ENCODE data around the gene CNTF. TPM values are rescaled to one million over a fixed set of nuclear protein-coding genes. Genes with fewer than 3 reads are reported as not detected.

Gene CNTF
- total RNA-seq, 2 donors from 2014 or later = 4.7 to 6.3 TPM

GRCh38 chr11:58659404-58659803 lies 36.9 kb downstream of the CNTF start:
- Mint-ChIP-seq H3K4me1 (ENCODE audit: low read depth in 2 of 2) (no peaks in the 10 kb centered on the region), H3K36me3 (no peaks in the 10 kb centered on the region), H3K9me3 (no peaks in the 10 kb centered on the region), H3K27me3 (peaks cover 0 to 13% of the 10 kb centered on the region in 2 donors), H3K4me3 (no peak overlapping the region), H3K27ac (no peak overlapping the region)
- DNase-seq (ENCODE audit: low spot score) (no peak), ATAC-seq (no peak)

- no peaks in the 10 kb centered on the region for H3K9me3 Mint-ChIP-seq
- H3K27me3 Mint-ChIP-seq = peaks cover 0 to 13% of the 10 kb centered on the region in 2 donors
- no peak overlapping the region for H3K4me3 Mint-ChIP-seq
- H3K27ac Mint-ChIP-seq = no peak overlapping the region
- ATAC-seq (no peak), DNase-seq (ENCODE audit: low spot score) (no peak)
- no peaks in the 10 kb centered on the region for H3K4me1 Mint-ChIP-seq (ENCODE audit: low read depth in 2 of 2)
- no peaks in the 10 kb centered on the region for H3K36me3 Mint-ChIP-seq
These were observed 37.6 kb downstream of the CNTF start for GRCh38 chr11:58659910-58660570.

- Mint-ChIP-seq H3K27ac (no peak overlapping the region), H3K27me3 (no peaks in the 10 kb centered on the region), H3K36me3 (no peaks in the 10 kb centered on the region), H3K4me3 (no peak overlapping the region), H3K9me3 (no peaks in the 10 kb centered on the region), H3K4me1 (ENCODE audit: low read depth in 2 of 2) (no peaks in the 10 kb centered on the region)
- ATAC-seq (no peak), DNase-seq (ENCODE audit: low spot score) (no peak)
These were observed 49.6 kb downstream of the CNTF start for GRCh38 chr11:58671983-58672633.

- Mint-ChIP-seq H3K9me3 (no peaks in the 10 kb centered on the region), H3K36me3 (no peaks in the 10 kb centered on the region), H3K27ac (no peak overlapping the region), H3K4me1 (ENCODE audit: low read depth in 2 of 2) (no peaks in the 10 kb centered on the region), H3K4me3 (no peak overlapping the region), H3K27me3 (peaks cover 11 to 17% of the 10 kb centered on the region in 2 donors)
- DNase-seq (ENCODE audit: low spot score) (no peak), ATAC-seq (no peak)
These were observed 52.1 kb downstream of the CNTF start for GRCh38 chr11:58674609-58675008.

Other genes starting within 250 kb of the CNTF start
- not detected for gene OR5B3, start 215.8 kb upstream of the CNTF start, total RNA-seq
- not detected for gene OR5B2, start 194.5 kb upstream of the CNTF start, total RNA-seq
- gene OR5B12, start 180.4 kb upstream of the CNTF start, total RNA-seq = not detected
- gene OR5B21, start 114.6 kb upstream of the CNTF start, total RNA-seq = 1 to 10 TPM; 3.5 to 3.9 TPM
- gene LPXN, start 46.8 kb upstream of the CNTF start, total RNA-seq = 100 to 1,000 TPM; 239 to 243 TPM
- gene ZFP91, start 43.6 kb upstream of the CNTF start, total RNA-seq = 10 to 100 TPM; 52.9 to 54.3 TPM
- gene GLYAT, start 109.3 kb downstream of the CNTF start, total RNA-seq = not detected
- not detected for gene GLYATL2, start 222.0 kb downstream of the CNTF start, total RNA-seq

Measured in natural killer cell treated with Interleukin-12 subunit alpha and Interleukin-12 subunit beta and Interleukin-15 and Interleukin-18, amount 100 ng/mL, for 72 hours (primary cell).